MM.1S (cell line): Measurements from ENCODE around the gene PCCA.

Experiments
- CTCF ChIP-seq: fragments of 300-600 bp; sonication (generic); IDR thresholded peaks from 2 replicates; pipeline ENCODE4 v1.5.1; 2016; ENCODE audit warnings: antibody characterized with exemption, low read length, mixed read lengths
- EZH2phosphoT487 ChIP-seq: fragments of 300-600 bp; sonication (generic); IDR thresholded peaks from 2 replicates; pipeline ENCODE4 v1.6.1; 2018; ENCODE audit warnings: antibody characterized with exemption, low read length

DNA sequence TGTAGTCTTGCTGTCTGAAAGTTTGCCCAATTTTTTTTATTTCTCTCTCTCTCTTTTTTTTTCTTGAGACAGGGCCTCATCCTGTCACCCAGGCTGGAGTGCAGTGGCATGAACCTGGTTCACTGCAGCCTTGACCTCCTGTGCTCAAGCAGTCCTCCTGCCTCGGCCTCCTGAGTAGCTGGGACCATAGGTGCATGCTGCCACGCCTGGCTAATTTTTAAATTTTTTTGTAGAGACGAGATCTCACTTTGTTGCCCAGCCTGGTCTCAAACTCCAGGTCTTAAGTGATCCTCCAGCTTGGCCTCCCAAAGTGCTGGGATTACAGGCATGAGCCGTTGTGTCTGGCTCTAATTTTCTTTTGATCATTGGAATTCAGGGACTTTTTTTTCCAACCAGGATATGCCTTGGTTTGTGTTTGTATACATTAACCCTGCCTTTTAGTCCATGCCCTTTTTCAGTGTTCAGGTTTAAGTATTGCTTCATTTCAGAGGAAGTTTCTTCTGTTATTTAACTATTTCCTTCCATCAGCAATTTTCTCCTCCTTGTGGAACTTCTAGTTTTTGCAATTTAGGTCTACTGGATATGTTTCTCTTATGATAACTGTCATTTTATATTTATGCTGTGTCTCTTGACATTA is 201.4 kb downstream of the PCCA start:
- TF ChIP-seq CTCF: no peak
- TF ChIP-seq EZH2phosphoT487: no peak
